PFSK-1 (cell line): ENCODE measurements around the gene NPAS2.

ENCODE experiments used
- FOXP2 ChIP-seq: optimal IDR thresholded peaks from 2 replicates; pipeline ENCODE3; 2011; ENCODE audit warnings: borderline replicate concordance, control low read depth, inconsistent platforms; ENCODE audit not compliant: insufficient read depth; ENCODE audit errors: extremely low read length, extremely low read depth
- POLR2AphosphoS5 ChIP-seq: IDR thresholded peaks from 2 replicates; pipeline ENCODE4 v1.6.1; 2012; ENCODE audit warnings: low read depth, mild to moderate bottlenecking, control low read depth, low read length, moderate library complexity
- REST ChIP-seq, 2 experiments: IDR thresholded peaks; 2 replicates each; pipeline versions ENCODE4 v1.6.1 to v1.8.0; 2011 to 2012; ENCODE audit warnings: low read depth in 2 of 2, low read length in 2 of 2, control low read depth in 1 of 2, inconsistent platforms in 1 of 2, mild to moderate bottlenecking in 1 of 2, moderate library complexity in 1 of 2; ENCODE audit not compliant: insufficient read depth in 1 of 2
- SIN3A ChIP-seq: IDR thresholded peaks from 2 replicates; pipeline ENCODE4 v1.6.1; 2012; ENCODE audit warnings: mild to moderate bottlenecking, low read length, moderate library complexity, borderline replicate concordance; ENCODE audit not compliant: insufficient read depth
- TAF1 ChIP-seq: IDR thresholded peaks from 2 replicates; pipeline ENCODE4 v1.6.1; 2012; ENCODE audit warnings: low read length, control low read depth, borderline replicate concordance; ENCODE audit not compliant: insufficient read depth

NPAS2 gene

GRCh38 chr2:100945930-100946607, 126.1 kb downstream of the NPAS2 start:
- no peak for TF ChIP-seq REST (IDR thresholded peaks at IDR 0.05; ENCODE audit: insufficient read depth in 1 of 2, low read depth in 2 of 2, low read length in 2 of 2)

GRCh38 chr2:100948942-100949811, 129.2 kb downstream of the NPAS2 start:
- no peak for TF ChIP-seq FOXP2

GRCh38 chr2:100952512-100952911, 132.6 kb downstream of the NPAS2 start:
- TF ChIP-seq POLR2AphosphoS5 = no peak

GRCh38 chr2:100953406-100954043, 133.6 kb downstream of the NPAS2 start:
- no peak for TF ChIP-seq POLR2AphosphoS5
- no peak for TF ChIP-seq TAF1
- TF ChIP-seq SIN3A = no peak
- no peak for TF ChIP-seq FOXP2
- no peak for TF ChIP-seq REST (IDR thresholded peaks at IDR 0.05; ENCODE audit: insufficient read depth in 1 of 2, low read depth in 2 of 2, low read length in 2 of 2)

- TF ChIP-seq REST (IDR thresholded peaks at IDR 0.05; ENCODE audit: insufficient read depth in 1 of 2, low read depth in 2 of 2, low read length in 2 of 2) = no peak
- TF ChIP-seq TAF1 = no peak
- TF ChIP-seq FOXP2 = no peak
- TF ChIP-seq SIN3A = no peak
- no peak for TF ChIP-seq POLR2AphosphoS5
These were observed 134.1 kb downstream of the NPAS2 start for GRCh38 chr2:100954044-100954420.

- TF ChIP-seq FOXP2 = no peak
- no peak for TF ChIP-seq REST (IDR thresholded peaks at IDR 0.05; ENCODE audit: insufficient read depth in 1 of 2, low read depth in 2 of 2, low read length in 2 of 2)
These were observed 135.3 kb downstream of the NPAS2 start for GRCh38 chr2:100955226-100955625.
